ENCODE measurements around the gene LAIR1.

The LAIR1 gene

GRCh38 chr19:54352041-54352440 is 12.7 kb downstream of the LAIR1 start:
- H3K18ac ChIP-seq (ENCODE audit: low read length): no peak overlapping the region
- H2BK15ac ChIP-seq (replicated peaks; ENCODE audit: low read depth): no peak overlapping the region
- H3K23ac ChIP-seq (ENCODE audit: low read length): no peak overlapping the region
- no peak overlapping the region for H2AK5ac ChIP-seq (ENCODE audit: low read length)
- H3K79me2 ChIP-seq (ENCODE audit: control insufficient read depth, insufficient read depth, low read length): no peaks in the 10 kb centered on the region
- H3K4me2 ChIP-seq (ENCODE audit: low read length): no peak overlapping the region
- H4K8ac ChIP-seq (ENCODE audit: low read depth, low read length): no peak overlapping the region
- no peak for DNase-seq
- no peaks in the 10 kb centered on the region for H3K79me1 ChIP-seq (ENCODE audit: low read length)
- no peak overlapping the region for H2BK120ac ChIP-seq (ENCODE audit: low read depth, low read length)
- H3K4ac ChIP-seq (ENCODE audit: low read depth, low read length): no peak overlapping the region
- H3K36me3 ChIP-seq (ENCODE audit: control insufficient read depth, insufficient read depth, low read length): no peaks in the 10 kb centered on the region
- no peak overlapping the region for H4K5ac ChIP-seq (ENCODE audit: low read length)
- H3K56ac ChIP-seq (ENCODE audit: low read length): no peak overlapping the region
- no peaks in the 10 kb centered on the region for H3K4me1 ChIP-seq (ENCODE audit: control insufficient read depth, low read depth, low read length)
- no peak overlapping the region for H3K9ac ChIP-seq (ENCODE audit: low read length)
- H3K27ac ChIP-seq (ENCODE audit: low read depth, low read length): no peak overlapping the region
- H3K27me3 ChIP-seq (ENCODE audit: insufficient read depth, low read length, poor library complexity): no peaks in the 10 kb centered on the region
- H3K4me3 ChIP-seq (ENCODE audit: low read length): no peak overlapping the region
- no CpG with 5 or more reads among the region's 7 CpGs for WGBS (ENCODE audit: extremely low coverage, insufficient coverage, low lambda C conversion rate)
- H2BK5ac ChIP-seq (ENCODE audit: low read length): no peak overlapping the region

GRCh38 chr19:54351474-54351873 is 13.3 kb downstream of the LAIR1 start:
- no peak overlapping the region for H3K4ac ChIP-seq (ENCODE audit: low read depth, low read length)
- no peak overlapping the region for H2BK15ac ChIP-seq (replicated peaks; ENCODE audit: low read depth)
- no peaks in the 10 kb centered on the region for H3K27me3 ChIP-seq (ENCODE audit: insufficient read depth, low read length, poor library complexity)
- no peak overlapping the region for H2AK5ac ChIP-seq (ENCODE audit: low read length)
- no peak overlapping the region for H3K23ac ChIP-seq (ENCODE audit: low read length)
- H3K4me1 ChIP-seq (ENCODE audit: control insufficient read depth, low read depth, low read length): no peaks in the 10 kb centered on the region
- H3K9ac ChIP-seq (ENCODE audit: low read length): no peak overlapping the region
- no peak overlapping the region for H3K4me2 ChIP-seq (ENCODE audit: low read length)
- H3K56ac ChIP-seq (ENCODE audit: low read length): no peak overlapping the region
- no peak overlapping the region for H3K18ac ChIP-seq (ENCODE audit: low read length)
- no peak overlapping the region for H2BK120ac ChIP-seq (ENCODE audit: low read depth, low read length)
- no peaks in the 10 kb centered on the region for H3K79me1 ChIP-seq (ENCODE audit: low read length)
- no peak for DNase-seq
- no CpG with 5 or more reads among the region's 2 CpGs for WGBS (ENCODE audit: extremely low coverage, insufficient coverage, low lambda C conversion rate)
- no peak overlapping the region for H4K5ac ChIP-seq (ENCODE audit: low read length)
- no peak overlapping the region for H3K4me3 ChIP-seq (ENCODE audit: low read length)
- H4K8ac ChIP-seq (ENCODE audit: low read depth, low read length): no peak overlapping the region
- H3K36me3 ChIP-seq (ENCODE audit: control insufficient read depth, insufficient read depth, low read length): no peaks in the 10 kb centered on the region
- no peak overlapping the region for H3K27ac ChIP-seq (ENCODE audit: low read depth, low read length)
- H3K79me2 ChIP-seq (ENCODE audit: control insufficient read depth, insufficient read depth, low read length): no peaks in the 10 kb centered on the region
- no peak overlapping the region for H2BK5ac ChIP-seq (ENCODE audit: low read length)

- Histone ChIP-seq H3K56ac (ENCODE audit: low read length) (no peak overlapping the region), H3K27me3 (ENCODE audit: insufficient read depth, low read length, poor library complexity) (no peaks in the 10 kb centered on the region), H4K8ac (ENCODE audit: low read depth, low read length) (no peak overlapping the region), H2AK5ac (ENCODE audit: low read length) (no peak overlapping the region), H3K4me1 (ENCODE audit: control insufficient read depth, low read depth, low read length) (no peaks in the 10 kb centered on the region), H2BK5ac (ENCODE audit: low read length) (no peak overlapping the region), H3K4me3 (ENCODE audit: low read length) (no peak overlapping the region), H3K9ac (ENCODE audit: low read length) (no peak overlapping the region), H3K4me2 (ENCODE audit: low read length) (no peak overlapping the region), H3K18ac (ENCODE audit: low read length) (no peak overlapping the region), H3K23ac (ENCODE audit: low read length) (no peak overlapping the region), H3K27ac (ENCODE audit: low read depth, low read length) (no peak overlapping the region), H2BK120ac (ENCODE audit: low read depth, low read length) (no peak overlapping the region), H3K79me1 (ENCODE audit: low read length) (no peaks in the 10 kb centered on the region), H4K5ac (ENCODE audit: low read length) (no peak overlapping the region), H2BK15ac (replicated peaks; ENCODE audit: low read depth) (no peak overlapping the region), H3K36me3 (ENCODE audit: control insufficient read depth, insufficient read depth, low read length) (no peaks in the 10 kb centered on the region), H3K4ac (ENCODE audit: low read depth, low read length) (no peak overlapping the region), H3K79me2 (ENCODE audit: control insufficient read depth, insufficient read depth, low read length) (no peaks in the 10 kb centered on the region)
- no CpG with 5 or more reads among the region's 6 CpGs for WGBS (ENCODE audit: extremely low coverage, insufficient coverage, low lambda C conversion rate)
- no peak for DNase-seq
Observed at GRCh38 chr19:54345938-54346386, 18.8 kb downstream of the LAIR1 start.

GRCh38 chr19:54343868-54344267 is 20.9 kb downstream of the LAIR1 start:
- H2BK15ac ChIP-seq (replicated peaks; ENCODE audit: low read depth): no peak overlapping the region
- no peak overlapping the region for H3K4me2 ChIP-seq (ENCODE audit: low read length)
- DNase-seq: no peak
- no peak overlapping the region for H4K5ac ChIP-seq (ENCODE audit: low read length)
- no peak overlapping the region for H2AK5ac ChIP-seq (ENCODE audit: low read length)
- H3K4me3 ChIP-seq (ENCODE audit: low read length): no peak overlapping the region
- H2BK120ac ChIP-seq (ENCODE audit: low read depth, low read length): no peak overlapping the region
- no peaks in the 10 kb centered on the region for H3K27me3 ChIP-seq (ENCODE audit: insufficient read depth, low read length, poor library complexity)
- no peak overlapping the region for H3K4ac ChIP-seq (ENCODE audit: low read depth, low read length)
- H3K79me1 ChIP-seq (ENCODE audit: low read length): no peaks in the 10 kb centered on the region
- H3K56ac ChIP-seq (ENCODE audit: low read length): no peak overlapping the region
- no peak overlapping the region for H3K27ac ChIP-seq (ENCODE audit: low read depth, low read length)
- WGBS (ENCODE audit: extremely low coverage, insufficient coverage, low lambda C conversion rate): no CpG with 5 or more reads among the region's 4 CpGs
- no peak overlapping the region for H4K8ac ChIP-seq (ENCODE audit: low read depth, low read length)
- no peak overlapping the region for H3K9ac ChIP-seq (ENCODE audit: low read length)
- H3K23ac ChIP-seq (ENCODE audit: low read length): no peak overlapping the region
- no peaks in the 10 kb centered on the region for H3K79me2 ChIP-seq (ENCODE audit: control insufficient read depth, insufficient read depth, low read length)
- H3K4me1 ChIP-seq (ENCODE audit: control insufficient read depth, low read depth, low read length): no peaks in the 10 kb centered on the region
- H3K36me3 ChIP-seq (ENCODE audit: control insufficient read depth, insufficient read depth, low read length): no peaks in the 10 kb centered on the region
- H2BK5ac ChIP-seq (ENCODE audit: low read length): no peak overlapping the region
- no peak overlapping the region for H3K18ac ChIP-seq (ENCODE audit: low read length)

- no peak overlapping the region for H2AK5ac ChIP-seq (ENCODE audit: low read length)
Observed at GRCh38 chr19:54341295-54341694, 23.4 kb downstream of the LAIR1 start.

GRCh38 chr19:54339646-54340358 is 24.9 kb downstream of the LAIR1 start:
- H3K27ac ChIP-seq (ENCODE audit: low read depth, low read length): no peak overlapping the region
- H2BK5ac ChIP-seq (ENCODE audit: low read length): no peak overlapping the region
- H3K79me1 ChIP-seq (ENCODE audit: low read length): no peaks in the 10 kb centered on the region
- WGBS (ENCODE audit: extremely low coverage, insufficient coverage, low lambda C conversion rate): no CpG with 5 or more reads among the region's 9 CpGs
- no peak overlapping the region for H4K8ac ChIP-seq (ENCODE audit: low read depth, low read length)
- H3K23ac ChIP-seq (ENCODE audit: low read length): no peak overlapping the region
- no peak overlapping the region for H3K56ac ChIP-seq (ENCODE audit: low read length)
- H3K18ac ChIP-seq (ENCODE audit: low read length): no peak overlapping the region
- no peaks in the 10 kb centered on the region for H3K4me1 ChIP-seq (ENCODE audit: control insufficient read depth, low read depth, low read length)
- H3K4me3 ChIP-seq (ENCODE audit: low read length): no peak overlapping the region
- H2BK120ac ChIP-seq (ENCODE audit: low read depth, low read length): no peak overlapping the region
- H2BK15ac ChIP-seq (replicated peaks; ENCODE audit: low read depth): no peak overlapping the region
- no peak overlapping the region for H2AK5ac ChIP-seq (ENCODE audit: low read length)
- no peaks in the 10 kb centered on the region for H3K79me2 ChIP-seq (ENCODE audit: control insufficient read depth, insufficient read depth, low read length)
- H3K27me3 ChIP-seq (ENCODE audit: insufficient read depth, low read length, poor library complexity): no peaks in the 10 kb centered on the region
- H3K9ac ChIP-seq (ENCODE audit: low read length): no peak overlapping the region
- H3K36me3 ChIP-seq (ENCODE audit: control insufficient read depth, insufficient read depth, low read length): no peaks in the 10 kb centered on the region
- H3K4ac ChIP-seq (ENCODE audit: low read depth, low read length): no peak overlapping the region
- no peak overlapping the region for H3K4me2 ChIP-seq (ENCODE audit: low read length)
- H4K5ac ChIP-seq (ENCODE audit: low read length): no peak overlapping the region
- DNase-seq: no peak

More at GRCh38 chr19:54341295-54341694, 23.4 kb downstream of the LAIR1 start:
- H3K79me2 ChIP-seq (ENCODE audit: control insufficient read depth, insufficient read depth, low read length): no peaks in the 10 kb centered on the region
- no peak overlapping the region for H3K56ac ChIP-seq (ENCODE audit: low read length)
- H3K9ac ChIP-seq (ENCODE audit: low read length): no peak overlapping the region
- H4K5ac ChIP-seq (ENCODE audit: low read length): no peak overlapping the region
- H3K36me3 ChIP-seq (ENCODE audit: control insufficient read depth, insufficient read depth, low read length): no peaks in the 10 kb centered on the region
- H3K27ac ChIP-seq (ENCODE audit: low read depth, low read length): no peak overlapping the region
- H3K4ac ChIP-seq (ENCODE audit: low read depth, low read length): no peak overlapping the region
- no peaks in the 10 kb centered on the region for H3K79me1 ChIP-seq (ENCODE audit: low read length)
- H3K4me1 ChIP-seq (ENCODE audit: control insufficient read depth, low read depth, low read length): no peaks in the 10 kb centered on the region
- no CpG with 5 or more reads among the region's 8 CpGs for WGBS (ENCODE audit: extremely low coverage, insufficient coverage, low lambda C conversion rate)
- no peak overlapping the region for H3K18ac ChIP-seq (ENCODE audit: low read length)
- no peak overlapping the region for H2BK120ac ChIP-seq (ENCODE audit: low read depth, low read length)
- H3K23ac ChIP-seq (ENCODE audit: low read length): no peak overlapping the region
- H4K8ac ChIP-seq (ENCODE audit: low read depth, low read length): no peak overlapping the region
- no peaks in the 10 kb centered on the region for H3K27me3 ChIP-seq (ENCODE audit: insufficient read depth, low read length, poor library complexity)
- no peak overlapping the region for H3K4me2 ChIP-seq (ENCODE audit: low read length)
- no peak for DNase-seq
- H2BK5ac ChIP-seq (ENCODE audit: low read length): no peak overlapping the region
- no peak overlapping the region for H3K4me3 ChIP-seq (ENCODE audit: low read length)
- no peak overlapping the region for H2BK15ac ChIP-seq (replicated peaks; ENCODE audit: low read depth)

All from mesendoderm (in vitro differentiated cells).